Astrocyte (in vitro differentiated cells and primary cell): ENCODE results near the gene C20orf144.

Experiments
- EZH2 ChIP-seq: IDR thresholded peaks from 2 replicates; pipeline ENCODE4 v1.6.1; 2012; ENCODE audit warnings: mild to moderate bottlenecking, low read length, inconsistent platforms; ENCODE audit not compliant: insufficient read depth
- TF ChIP-seq, protein P1 (sequence below): IDR thresholded peaks from 2 replicates; pipeline ENCODE4 v1.5.1; 2011; ENCODE audit warnings: low read depth, mild to moderate bottlenecking, inconsistent platforms, low read length, moderate library complexity; ENCODE audit not compliant: insufficient read depth

DNA sequence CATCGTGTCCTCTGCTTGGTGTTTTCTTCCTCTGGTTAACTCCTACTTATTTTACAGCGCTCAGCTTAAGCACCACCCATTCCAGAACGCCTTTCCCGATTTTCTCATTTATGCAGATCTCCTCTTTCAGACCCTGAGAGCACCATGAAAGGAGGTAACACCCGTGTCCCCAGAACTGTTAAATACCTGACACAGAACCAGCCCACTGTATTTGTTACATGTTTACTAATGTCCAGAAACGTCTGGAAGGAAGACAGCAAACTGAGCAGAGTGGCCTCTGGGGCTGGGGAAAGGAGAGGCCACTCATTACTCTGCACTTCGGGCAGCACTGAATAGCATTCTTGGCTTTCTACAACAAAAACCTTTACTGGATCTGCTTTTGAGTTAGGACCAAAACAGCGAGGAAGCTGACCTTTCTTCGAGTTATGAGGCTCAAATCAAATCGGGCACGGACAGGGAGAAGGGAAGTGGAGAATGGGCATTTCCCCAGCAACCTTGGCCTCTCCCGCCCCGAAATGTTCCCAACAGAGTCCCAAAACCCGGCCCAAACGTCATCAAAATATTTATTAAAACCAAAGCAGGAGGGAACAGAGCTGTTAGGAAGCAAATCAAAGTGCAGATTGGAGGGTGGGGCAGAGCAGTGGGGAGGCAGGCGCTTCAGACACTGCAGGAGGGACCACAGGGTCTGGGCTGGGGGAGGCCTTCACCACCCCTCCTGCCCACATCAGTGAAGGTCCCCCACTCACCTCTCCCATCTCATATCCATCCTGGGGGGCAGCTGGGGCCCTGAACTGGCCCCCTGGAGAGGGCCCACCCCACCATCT is 13.2 kb downstream of the C20orf144 start:
- TF ChIP-seq, protein P1, sequence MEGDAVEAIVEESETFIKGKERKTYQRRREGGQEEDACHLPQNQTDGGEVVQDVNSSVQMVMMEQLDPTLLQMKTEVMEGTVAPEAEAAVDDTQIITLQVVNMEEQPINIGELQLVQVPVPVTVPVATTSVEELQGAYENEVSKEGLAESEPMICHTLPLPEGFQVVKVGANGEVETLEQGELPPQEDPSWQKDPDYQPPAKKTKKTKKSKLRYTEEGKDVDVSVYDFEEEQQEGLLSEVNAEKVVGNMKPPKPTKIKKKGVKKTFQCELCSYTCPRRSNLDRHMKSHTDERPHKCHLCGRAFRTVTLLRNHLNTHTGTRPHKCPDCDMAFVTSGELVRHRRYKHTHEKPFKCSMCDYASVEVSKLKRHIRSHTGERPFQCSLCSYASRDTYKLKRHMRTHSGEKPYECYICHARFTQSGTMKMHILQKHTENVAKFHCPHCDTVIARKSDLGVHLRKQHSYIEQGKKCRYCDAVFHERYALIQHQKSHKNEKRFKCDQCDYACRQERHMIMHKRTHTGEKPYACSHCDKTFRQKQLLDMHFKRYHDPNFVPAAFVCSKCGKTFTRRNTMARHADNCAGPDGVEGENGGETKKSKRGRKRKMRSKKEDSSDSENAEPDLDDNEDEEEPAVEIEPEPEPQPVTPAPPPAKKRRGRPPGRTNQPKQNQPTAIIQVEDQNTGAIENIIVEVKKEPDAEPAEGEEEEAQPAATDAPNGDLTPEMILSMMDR: no peak
- TF ChIP-seq EZH2: no peak
